ENCODE results near the gene SRD5A3.
"Not testable (repeated sequence)": the region's sequence is repeated elsewhere in the genome, so short reads cannot be mapped to it uniquely, and the experiment has no call there.

SRD5A3 gene

DNA sequence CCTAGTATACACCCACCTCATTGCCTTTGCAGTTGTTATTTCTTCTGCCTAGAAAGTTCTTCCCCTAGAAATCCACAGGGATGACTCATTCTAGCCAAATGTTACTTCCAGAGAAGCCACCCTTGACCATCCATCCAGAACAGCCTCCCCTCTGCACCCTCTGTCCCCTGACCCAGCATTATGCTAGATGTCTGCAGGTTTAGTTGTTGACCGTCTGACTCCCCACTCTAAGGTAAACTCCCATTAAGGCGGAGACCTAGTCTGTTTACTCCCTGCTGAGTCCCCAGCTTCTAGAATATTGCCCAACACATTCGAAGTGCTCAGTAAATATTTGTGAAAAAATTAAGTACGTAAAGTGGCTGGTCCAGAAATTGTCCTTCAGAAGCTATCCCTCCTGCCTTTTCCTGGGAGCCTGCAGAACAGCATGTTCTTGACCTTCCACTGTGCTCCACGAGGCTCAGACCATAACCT, 11.0 kb downstream of the SRD5A3 start:
- Histone ChIP-seq H3K9me3 (no peaks in the 10 kb centered on the region), H3K4me3 (ENCODE audit: low read depth, low read length) (no peak overlapping the region), H3K4me1 (no peaks in the 10 kb centered on the region), H3K27me3 (no peaks in the 10 kb centered on the region), H3K36me3 (no peaks in the 10 kb centered on the region)
- DNase-seq: no peak
- no peak for TF ChIP-seq CTCF (IDR thresholded peaks at IDR 0.05; ENCODE audit: low read depth, low read length)

DNA sequence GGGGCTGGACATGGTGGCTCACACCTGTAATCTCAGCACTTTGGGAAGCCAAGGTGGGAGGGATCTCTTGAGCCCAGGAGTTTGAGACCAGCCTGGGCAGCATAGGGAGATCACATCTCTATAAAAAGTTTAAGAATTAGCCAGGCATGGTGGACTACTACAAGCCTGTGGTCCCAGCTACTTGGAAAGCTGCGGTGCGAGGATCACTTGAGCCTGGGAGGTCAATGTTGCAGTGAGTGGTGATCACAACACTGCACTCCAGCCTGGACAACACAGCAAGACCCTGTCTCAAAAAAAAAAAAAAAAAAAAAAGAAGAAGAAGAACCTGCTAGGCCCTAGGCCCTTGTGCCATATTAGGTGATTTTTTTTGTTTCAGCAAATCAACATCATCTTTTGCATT, 12.2 kb downstream of the SRD5A3 start:
- no peak for DNase-seq
- no peak for TF ChIP-seq CTCF (IDR thresholded peaks at IDR 0.05; ENCODE audit: low read depth, low read length)
- Histone ChIP-seq H3K36me3 (no peaks in the 10 kb centered on the region), H3K27me3 (no peaks in the 10 kb centered on the region), H3K4me3 (ENCODE audit: low read depth, low read length) (no peak overlapping the region), H3K9me3 (no peaks in the 10 kb centered on the region), H3K4me1 (no peaks in the 10 kb centered on the region)

GRCh38 chr4:55358668-55359067, 12.6 kb downstream of the SRD5A3 start:
- no peaks in the 10 kb centered on the region for H3K27me3 ChIP-seq
- no peak for DNase-seq
- H3K36me3 ChIP-seq: no peaks in the 10 kb centered on the region; the same call in 1 of the 2 replicates
- H3K4me1 ChIP-seq: no peaks in the 10 kb centered on the region
- no peak overlapping the region for H3K4me3 ChIP-seq (ENCODE audit: low read depth, low read length)
- H3K9me3 ChIP-seq: no peaks in the 10 kb centered on the region; the same call in 1 of the 2 replicates
- no peak for TF ChIP-seq CTCF (IDR thresholded peaks at IDR 0.05; ENCODE audit: low read depth, low read length)

DNA sequence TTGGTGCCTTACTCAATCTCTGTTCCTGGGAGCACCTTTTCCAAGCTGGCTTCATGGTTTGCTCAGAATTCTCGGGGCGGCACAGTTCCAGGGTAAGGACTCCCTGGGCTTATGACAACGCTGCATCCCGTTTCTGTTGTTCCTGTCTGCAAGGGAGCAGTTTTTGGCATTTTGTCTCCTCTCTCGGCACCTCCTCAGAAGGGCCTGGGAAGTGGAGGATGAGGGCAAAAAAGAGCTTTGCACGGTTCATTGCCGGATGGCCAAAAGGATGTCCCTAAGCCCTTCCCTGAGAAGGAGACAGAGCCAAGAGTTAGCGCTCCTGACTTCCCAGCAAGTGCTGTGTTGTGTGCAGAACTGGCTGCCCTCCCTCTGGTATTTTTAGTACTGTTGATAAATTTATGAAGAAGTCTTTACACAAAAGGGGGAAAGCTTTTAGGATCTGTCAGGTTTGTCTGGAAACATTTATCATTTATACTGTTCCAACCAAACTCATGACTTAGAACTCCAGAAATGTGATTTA, 13.4 kb downstream of the SRD5A3 start:
- TF ChIP-seq CTCF (IDR thresholded peaks at IDR 0.05; ENCODE audit: low read depth, low read length): no peak
- no peak for DNase-seq
- Histone ChIP-seq H3K4me3 (ENCODE audit: low read depth, low read length) (no peak overlapping the region), H3K27me3 (no peaks in the 10 kb centered on the region), H3K9me3 (no peaks in the 10 kb centered on the region; the same call in 1 of the 2 replicates), H3K36me3 (no peaks in the 10 kb centered on the region; the same call in 1 of the 2 replicates), H3K4me1 (no peaks in the 10 kb centered on the region)

- not testable (repeated sequence) for H3K36me3 ChIP-seq; H3K9me3 ChIP-seq; H3K4me1 ChIP-seq; H3K27me3 ChIP-seq; H3K4me3 ChIP-seq (ENCODE audit: low read depth, low read length); DNase-seq
These were observed 16.9 kb downstream of the SRD5A3 start for GRCh38 chr4:55362938-55363337.

DNA sequence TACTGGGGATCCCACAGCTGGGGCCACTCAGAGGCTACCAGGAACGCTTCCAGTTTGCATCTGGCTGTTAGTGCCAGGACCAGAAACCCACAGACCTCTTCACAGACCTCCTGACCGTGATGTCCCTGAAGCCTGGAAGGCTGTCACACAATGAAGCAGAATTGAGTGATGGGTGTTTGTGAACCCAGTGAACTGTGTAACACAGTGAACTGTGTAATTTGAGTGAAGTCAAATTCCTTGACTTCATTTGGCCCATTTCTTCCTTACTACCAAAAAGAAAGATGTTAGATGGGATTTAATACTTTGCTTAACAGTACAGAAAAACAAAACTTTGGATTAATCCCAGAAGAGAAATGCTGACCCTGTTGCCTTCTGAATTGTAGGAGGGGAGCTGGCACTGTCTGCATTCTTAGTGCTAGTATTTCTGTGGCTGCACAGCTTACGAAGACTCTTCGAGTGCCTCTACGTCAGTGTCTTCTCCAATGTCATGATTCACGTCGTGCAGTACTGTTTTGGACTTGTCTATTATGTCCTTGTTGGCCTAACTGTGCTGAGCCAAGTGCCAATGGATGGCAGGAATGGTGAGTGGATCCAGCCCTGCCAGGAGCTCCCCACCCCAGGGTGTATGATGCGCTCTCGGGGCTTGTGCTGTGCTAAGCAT, 17.8 kb downstream of the SRD5A3 start:
- Histone ChIP-seq H3K27me3 (no peaks in the 10 kb centered on the region), H3K9me3 (no peaks in the 10 kb centered on the region; the same call in 1 of the 2 replicates), H3K4me1 (no peaks in the 10 kb centered on the region), H3K4me3 (ENCODE audit: low read depth, low read length) (no peak overlapping the region), H3K36me3 (no peaks in the 10 kb centered on the region; the same call in 1 of the 2 replicates)
- TF ChIP-seq CTCF (IDR thresholded peaks at IDR 0.05; ENCODE audit: low read depth, low read length): no peak
- no peak for DNase-seq
